Fibroblast of pulmonary artery (primary cell): ENCODE data around the gene ZNF100.
"Not testable (repeated sequence)": the region's sequence is repeated elsewhere in the genome, so short reads cannot be mapped to it uniquely, and the experiment has no call there.

Experiments
- DNase-seq: peaks from one replicate; pipeline ENCODE4 v3.0.0-alpha.2; 2010; ENCODE audit warnings: low read depth
- H3K4me3 ChIP-seq: replicated peaks from 2 replicates; pipeline ENCODE4 v1.5.1; 2011; ENCODE audit warnings: low read depth, mild to moderate bottlenecking, control low read depth, low read length, moderate library complexity
- TF ChIP-seq, protein P1 (sequence below): IDR thresholded peaks from 2 replicates; pipeline ENCODE4 v1.5.1; 2011; ENCODE audit warnings: mild to moderate bottlenecking, control low read depth, low read length, inconsistent platforms; ENCODE audit errors: missing control alignments

The ZNF100 gene

DNA sequence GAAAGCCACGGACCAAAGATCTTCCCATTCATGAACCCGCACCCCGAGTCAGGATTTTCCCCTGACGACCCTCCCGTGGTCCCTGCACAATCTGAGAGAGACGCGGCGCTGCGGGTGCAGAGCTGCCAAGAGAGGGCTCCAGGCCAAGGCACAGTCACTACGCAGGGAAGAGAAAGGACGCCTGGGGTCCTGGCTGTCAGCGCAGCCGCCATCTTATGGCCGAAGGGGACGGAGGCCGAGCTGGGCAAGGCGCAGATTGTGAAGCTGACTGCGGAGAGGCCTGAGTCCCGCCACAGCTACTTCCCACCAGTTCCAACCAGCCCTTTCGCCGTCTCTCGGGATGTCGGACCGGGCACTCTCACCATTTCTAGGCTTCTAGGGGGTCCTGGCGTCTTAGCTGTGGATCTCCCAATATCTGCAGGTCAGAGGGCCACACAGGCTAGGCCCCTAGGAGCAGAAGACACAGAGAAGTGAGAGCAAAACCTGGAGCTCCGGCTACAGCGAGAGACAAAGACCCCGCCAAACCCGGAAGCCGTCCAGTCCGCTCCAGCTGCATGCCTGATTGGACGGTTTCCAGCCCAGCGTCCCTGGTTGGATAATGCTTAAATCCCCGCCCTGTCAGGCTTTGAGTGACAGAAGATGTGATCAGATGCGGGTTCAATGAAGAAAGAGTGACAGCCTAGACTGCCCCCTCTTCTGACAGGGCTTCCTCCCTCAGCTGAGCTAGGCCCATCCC is at the start of gene ZNF100:
Gene ZNF100, minus strand, starts transcription at position 515 of the 736 bp plus-strand sequence. Its CDS starts 150 bp downstream, at position 365.
- TF ChIP-seq, protein P1, sequence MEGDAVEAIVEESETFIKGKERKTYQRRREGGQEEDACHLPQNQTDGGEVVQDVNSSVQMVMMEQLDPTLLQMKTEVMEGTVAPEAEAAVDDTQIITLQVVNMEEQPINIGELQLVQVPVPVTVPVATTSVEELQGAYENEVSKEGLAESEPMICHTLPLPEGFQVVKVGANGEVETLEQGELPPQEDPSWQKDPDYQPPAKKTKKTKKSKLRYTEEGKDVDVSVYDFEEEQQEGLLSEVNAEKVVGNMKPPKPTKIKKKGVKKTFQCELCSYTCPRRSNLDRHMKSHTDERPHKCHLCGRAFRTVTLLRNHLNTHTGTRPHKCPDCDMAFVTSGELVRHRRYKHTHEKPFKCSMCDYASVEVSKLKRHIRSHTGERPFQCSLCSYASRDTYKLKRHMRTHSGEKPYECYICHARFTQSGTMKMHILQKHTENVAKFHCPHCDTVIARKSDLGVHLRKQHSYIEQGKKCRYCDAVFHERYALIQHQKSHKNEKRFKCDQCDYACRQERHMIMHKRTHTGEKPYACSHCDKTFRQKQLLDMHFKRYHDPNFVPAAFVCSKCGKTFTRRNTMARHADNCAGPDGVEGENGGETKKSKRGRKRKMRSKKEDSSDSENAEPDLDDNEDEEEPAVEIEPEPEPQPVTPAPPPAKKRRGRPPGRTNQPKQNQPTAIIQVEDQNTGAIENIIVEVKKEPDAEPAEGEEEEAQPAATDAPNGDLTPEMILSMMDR: no peak
- H3K4me3 ChIP-seq: peak within 1 kb of the TSS; percentile 90
- DNase-seq: peak; percentile 94

DNA sequence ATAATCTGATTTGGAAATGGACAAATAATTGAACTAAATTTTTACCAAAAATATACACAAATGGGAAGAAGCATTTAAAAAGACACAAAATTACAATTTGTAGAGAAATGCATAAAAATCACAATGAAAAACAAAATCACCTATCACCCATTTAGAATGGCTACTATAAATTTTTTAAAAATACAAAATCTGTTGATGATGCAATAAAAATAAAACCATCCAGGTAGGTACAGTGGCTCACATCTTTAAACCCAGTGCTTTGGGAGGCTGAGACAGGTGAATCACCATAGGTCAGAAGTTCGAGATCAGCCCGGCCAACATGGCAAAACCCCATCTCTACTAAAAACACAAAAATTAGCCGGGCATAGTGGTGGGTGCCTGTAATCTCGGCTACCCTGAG is 45.1 kb upstream of the ZNF100 start:
- no peak for DNase-seq
- H3K4me3 ChIP-seq: no peak overlapping the region
- TF ChIP-seq, protein P1: no peak

DNA sequence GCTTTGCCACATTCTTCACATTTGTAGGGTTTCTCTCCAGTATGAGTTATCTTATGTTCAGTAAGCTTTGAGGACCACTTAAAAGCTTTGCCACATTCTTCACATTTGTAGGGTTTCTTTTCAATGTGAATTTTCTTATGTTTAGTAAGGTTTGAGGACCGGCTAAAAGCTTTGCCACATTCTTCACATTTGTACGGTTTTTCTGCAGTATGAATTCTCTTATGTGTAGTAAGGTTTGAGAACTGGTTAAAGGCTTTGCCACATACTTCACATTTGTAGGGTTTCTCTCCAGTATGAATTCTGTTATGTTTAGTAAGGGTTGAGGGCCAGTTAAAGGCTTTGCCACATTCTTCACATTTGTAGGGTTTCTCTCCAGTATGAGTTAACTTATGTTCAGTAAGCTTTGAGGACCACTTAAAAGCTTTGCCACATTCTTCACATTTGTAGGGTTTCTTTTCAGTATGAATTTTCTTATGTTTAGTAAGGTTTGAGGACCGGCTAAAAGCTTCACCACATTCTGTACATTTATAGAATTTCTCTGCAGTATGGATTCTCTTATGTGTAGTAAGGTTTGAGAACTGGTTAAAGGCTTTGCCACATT is 41.1 kb upstream of the ZNF100 start:
- not testable (repeated sequence) for DNase-seq, H3K4me3 ChIP-seq

DNA sequence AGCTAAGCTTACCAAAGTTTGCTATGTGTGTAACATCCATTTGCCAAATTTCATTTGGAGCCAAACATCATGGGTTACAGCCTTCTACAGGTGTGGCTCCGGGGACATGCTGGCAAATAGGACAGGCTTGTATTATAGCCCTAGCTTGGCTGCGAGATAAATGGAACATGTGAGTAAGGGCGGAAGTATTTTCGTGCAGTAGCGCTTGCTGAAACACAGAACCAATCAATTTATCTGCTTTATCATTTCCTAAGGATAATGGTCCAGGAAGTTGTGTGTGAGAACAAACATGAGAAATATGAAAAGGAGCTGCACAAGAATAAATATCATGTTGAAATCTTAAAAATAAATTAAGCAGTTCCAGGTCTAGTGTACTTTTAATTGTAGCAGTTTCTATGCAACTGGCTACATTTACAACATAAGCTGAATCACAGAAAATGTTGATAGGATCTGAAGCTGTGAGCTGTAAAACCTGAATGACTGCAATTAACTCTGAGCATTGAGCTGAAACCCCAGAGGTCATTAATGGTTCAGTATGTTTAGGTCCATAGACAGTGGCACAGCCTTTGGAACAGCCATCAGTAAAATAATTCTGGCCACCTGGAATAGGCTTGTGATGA is 22.2 kb upstream of the ZNF100 start:
- DNase-seq: no peak
- no peak overlapping the region for H3K4me3 ChIP-seq
- TF ChIP-seq, protein P1: no peak

DNA sequence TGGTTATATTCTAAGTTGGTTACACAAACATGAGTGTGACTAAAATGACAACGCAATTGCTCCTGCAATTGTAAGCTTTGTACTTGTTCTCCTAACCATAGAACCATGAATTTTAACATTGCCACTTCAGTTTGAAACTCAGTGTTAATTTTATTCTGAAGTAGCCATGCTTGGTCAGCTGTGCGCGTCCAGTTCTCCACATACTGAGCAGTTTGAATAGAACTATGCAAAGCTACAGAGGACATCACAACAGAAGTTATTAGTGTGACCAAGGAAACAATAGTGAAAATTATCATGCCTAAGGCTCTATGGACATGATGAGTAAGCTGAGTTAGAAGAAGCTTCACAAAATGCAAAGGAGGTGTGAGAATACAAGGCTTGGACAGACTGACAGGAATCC is 19.6 kb upstream of the ZNF100 start:
- no peak for DNase-seq
- no peak overlapping the region for H3K4me3 ChIP-seq
- TF ChIP-seq, protein P1: no peak

DNA sequence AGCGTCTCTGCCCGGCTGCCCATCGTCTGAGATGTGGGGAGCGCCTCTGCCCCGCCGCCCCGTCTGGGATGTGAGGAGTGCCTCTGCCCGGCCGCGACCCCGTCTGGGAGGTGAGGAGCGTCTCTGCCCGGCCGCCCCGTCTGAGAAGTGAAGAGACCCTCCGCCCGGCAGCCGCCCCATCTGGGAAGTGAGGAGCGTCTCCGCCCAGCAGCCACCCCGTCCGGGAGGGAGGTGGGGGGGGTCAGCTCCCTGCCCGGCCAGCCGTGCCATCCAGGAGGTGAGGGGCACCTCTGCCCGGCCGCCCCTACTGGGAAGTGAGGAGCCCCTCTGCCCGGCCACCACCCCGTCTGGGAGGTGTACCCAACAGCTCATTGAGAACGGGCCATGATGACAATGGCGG is 8.4 kb upstream of the ZNF100 start:
- DNase-seq: not testable (repeated sequence)

DNA sequence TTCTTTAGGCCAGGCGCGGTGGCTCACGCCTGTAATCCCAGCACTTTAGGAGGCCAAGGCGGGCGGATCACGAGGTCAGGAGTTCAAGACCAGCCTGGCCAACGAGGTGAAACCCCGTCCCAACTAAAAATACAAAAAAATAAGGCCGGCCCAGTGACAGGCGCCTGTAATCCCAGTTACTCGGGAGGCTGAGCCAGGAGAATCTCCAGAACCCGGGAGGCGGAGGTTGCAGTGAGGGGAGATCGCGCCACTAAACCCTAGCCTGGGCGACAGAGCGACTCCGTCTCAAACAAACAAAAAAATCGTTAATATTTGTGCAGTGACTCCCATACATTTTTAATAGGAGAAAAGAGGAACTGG is 694 bp downstream of the ZNF100 start:
- peak; percentile 0 for DNase-seq

More for the DNA sequence above, 8.4 kb upstream of the ZNF100 start:
- not testable (repeated sequence) for H3K4me3 ChIP-seq

DNA sequence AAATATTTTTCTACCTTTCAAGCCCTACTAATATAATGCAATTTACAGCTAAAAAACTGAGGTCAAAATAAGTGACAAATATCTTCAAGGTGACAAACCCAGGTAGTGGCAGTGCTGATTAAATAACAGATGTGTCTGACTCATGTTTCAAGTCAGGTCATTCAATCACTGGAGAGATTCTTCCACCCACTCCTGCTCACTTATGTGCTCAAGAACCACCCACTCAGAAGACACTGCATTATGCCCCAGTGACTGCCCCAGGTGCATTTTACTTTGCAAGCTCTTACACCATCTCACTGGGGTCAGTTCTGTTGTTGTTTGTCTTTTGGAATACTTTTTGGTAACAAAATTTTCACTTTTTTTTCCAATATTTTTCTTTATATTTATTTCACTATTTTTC is 2.2 kb downstream of the ZNF100 start:
- DNase-seq: no peak
- TF ChIP-seq, protein P1: no peak
- H3K4me3 ChIP-seq: no peak overlapping the region

More for the DNA sequence above, 694 bp downstream of the ZNF100 start:
- peak overlapping the region; percentile 90 for H3K4me3 ChIP-seq

DNA sequence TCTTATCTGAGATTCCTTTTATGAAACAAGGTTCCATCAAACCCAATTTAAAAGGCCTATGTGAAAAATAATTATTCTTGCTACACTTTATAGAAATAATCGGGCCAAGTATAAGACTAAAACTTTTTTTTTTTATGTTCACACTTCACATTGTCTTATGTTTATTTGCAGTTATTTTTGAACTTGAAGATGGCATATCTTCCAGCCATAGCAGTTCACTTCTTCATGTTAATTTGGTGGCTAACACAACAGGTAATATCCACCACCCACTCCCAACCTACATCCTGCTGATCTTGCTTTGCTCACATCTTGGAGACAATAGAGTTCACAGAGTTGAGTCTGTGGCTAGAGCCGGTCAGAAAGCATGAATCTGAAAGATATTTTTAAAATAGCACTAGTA is 5.8 kb downstream of the ZNF100 start:
- DNase-seq, H3K4me3 ChIP-seq: not testable (repeated sequence)
